GM12878 (cell line): ENCODE measurements around the gene SYNJ2. TPM values are rescaled to one million over a fixed set of nuclear protein-coding genes. Genes with fewer than 3 reads are reported as not detected.

ENCODE experiments used
- BCL11A ChIP-seq: IDR thresholded peaks from 2 replicates; pipeline ENCODE4 v1.6.1; 2011; ENCODE audit warnings: low read depth, low read length
- CBFB ChIP-seq: IDR thresholded peaks from 2 replicates; pipeline ENCODE4 v1.6.1; 2016; ENCODE audit warnings: antibody characterized with exemption, low read depth
- CUX1 ChIP-seq: IDR thresholded peaks from 2 replicates; pipeline ENCODE4 v1.6.1; 2012; ENCODE audit warnings: improper control_type of control experiment, low read depth, low read length; ENCODE audit not compliant: insufficient replicate concordance
- E2F4 ChIP-seq: IDR thresholded peaks from 2 replicates; pipeline ENCODE4 v1.6.1; 2012; ENCODE audit warnings: low read depth, low read length, improper control_type of control experiment
- EGR1 ChIP-seq, 2 experiments: IDR thresholded peaks; 1 replicate in 1 of 2; 2 replicates in 1 of 2; pipeline ENCODE4 v1.6.1; 2011 to 2012; ENCODE audit warnings: low read depth in 2 of 2, low read length in 2 of 2, borderline replicate concordance in 1 of 2, mild to moderate bottlenecking in 1 of 2, moderate library complexity in 1 of 2
- GABPA ChIP-seq: IDR thresholded peaks from 2 replicates; pipeline ENCODE4 v1.6.1; 2014; ENCODE audit warnings: antibody characterized with exemption, low read depth, mild to moderate bottlenecking, inconsistent platforms
- JUNB ChIP-seq: IDR thresholded peaks from 2 replicates; pipeline ENCODE4 v1.6.1; 2016; ENCODE audit warnings: antibody characterized with exemption, mild to moderate bottlenecking
- MTA3 ChIP-seq: IDR thresholded peaks from 2 replicates; pipeline ENCODE4 v1.6.1; 2012; ENCODE audit warnings: low read length, inconsistent platforms, borderline replicate concordance
- NFXL1 ChIP-seq: fragments of 450-650 bp; IDR thresholded peaks from 2 replicates; pipeline ENCODE4 v1.6.1; 2017; ENCODE audit warnings: antibody characterized with exemption, mild to moderate bottlenecking, borderline replicate concordance
- NFYA ChIP-seq: IDR thresholded peaks from 2 replicates; pipeline ENCODE4 v1.6.1; 2011; ENCODE audit warnings: low read depth, mild to moderate bottlenecking, low read length, improper control_type of control experiment, borderline replicate concordance
- NFYB ChIP-seq: IDR thresholded peaks from 2 replicates; pipeline ENCODE4 v1.6.1; 2011; ENCODE audit warnings: low read depth, mild to moderate bottlenecking, low read length, improper control_type of control experiment, moderate library complexity; ENCODE audit not compliant: insufficient read depth
- NKRF ChIP-seq: fragments of 450-650 bp; conservative IDR thresholded peaks from 2 replicates; pipeline ENCODE4 v1.6.1; 2017; ENCODE audit warnings: mild to moderate bottlenecking, moderate library complexity
- NR2C2 ChIP-seq: IDR thresholded peaks from 2 replicates; pipeline ENCODE4 v1.6.1; 2011; ENCODE audit warnings: borderline replicate concordance, low read depth; ENCODE audit not compliant: control insufficient read depth, insufficient read length
- RCOR1 ChIP-seq: conservative IDR thresholded peaks from 2 replicates; pipeline ENCODE4 v1.6.1; 2012; ENCODE audit warnings: low read depth, low read length, improper control_type of control experiment
- SREBF1 ChIP-seq: IDR thresholded peaks from 2 replicates; pipeline ENCODE4 v1.6.1; 2012; ENCODE audit warnings: mild to moderate bottlenecking, low read length
- TBL1XR1 ChIP-seq: IDR thresholded peaks from 2 replicates; pipeline ENCODE4 v1.6.1; 2012; ENCODE audit warnings: low read depth, low read length, improper control_type of control experiment
- TCF3 ChIP-seq: IDR thresholded peaks from 2 replicates; pipeline ENCODE4 v1.6.1; 2012; ENCODE audit warnings: low read depth, mild to moderate bottlenecking, low read length, borderline replicate concordance; ENCODE audit not compliant: insufficient read depth
- ZNF24 ChIP-seq: fragments of 450-650 bp; IDR thresholded peaks from 2 replicates; pipeline ENCODE4 v1.6.1; 2017; ENCODE audit warnings: antibody characterized with exemption, mild to moderate bottlenecking
- ZNF274 ChIP-seq: IDR thresholded peaks from one replicate; pipeline ENCODE4 v1.8.0; 2011; ENCODE audit not compliant: insufficient read length, insufficient read depth
- ZNF622 ChIP-seq: fragments of 450-650 bp; IDR thresholded peaks from 2 replicates; pipeline ENCODE4 v1.6.1; 2017; ENCODE audit warnings: mild to moderate bottlenecking, inconsistent platforms
- polyA plus RNA-seq, 11 experiments: library from polyadenylated mRNA; depleted of rRNA in 4 of 11; unstranded in 6 of 11; stranded (reverse) in 5 of 11; fragments of >200 nt; fragmentation: Nextera tagmentation in 4 of 11; fragmentation: Illumina TruSeq in 1 of 11; extraction: Ambion mirVana in 4 of 11; extraction: Trizol in 1 of 11; gene quantifications; 1 replicate in 1 of 11; 2 replicates in 10 of 11; pipeline versions ENCODE4 v1.2.1 to v1.2.3, GENCODE V29; 2011 to 2016; ENCODE audit warnings: inconsistent platforms in 2 of 11, missing spikeins in 2 of 11, low read depth in 1 of 11
- total RNA-seq, 4 experiments: library from RNA; depleted of rRNA in 3 of 4; stranded (reverse); fragments of >200 nt in 3 of 4; fragmentation: Illumina TruSeq in 1 of 4; extraction: Trizol in 1 of 4; gene quantifications; 2 replicates each; pipeline versions ENCODE4 v1.2.1 to v1.2.3, GENCODE V29; 2013 to 2021
- TF ChIP-seq, protein P1 (sequence below), 3 experiments: IDR thresholded peaks in 2 of 3; conservative IDR thresholded peaks in 1 of 3; 2 replicates each; pipeline ENCODE4 v1.5.1; 2011; ENCODE audit warnings: low read depth in 3 of 3, low read length in 3 of 3, mild to moderate bottlenecking in 3 of 3, control low read depth in 2 of 3, moderate library complexity in 2 of 3, inconsistent platforms in 1 of 3, mixed read lengths in 1 of 3; ENCODE audit not compliant: control insufficient read depth in 2 of 3, insufficient read depth in 1 of 3; ENCODE audit errors: extremely low read depth in 1 of 3

The SYNJ2 gene
- total and polyA plus RNA-seq, 10 of the 15 experiments (the other 5 are each of a cell fraction or from before 2014, with no cell fraction given): 0.11 to 1.8 (median 0.57) TPM

GRCh38 chr6:157981395-157982101 lies at the start of gene SYNJ2 (continued):
- TF ChIP-seq, protein P1, sequence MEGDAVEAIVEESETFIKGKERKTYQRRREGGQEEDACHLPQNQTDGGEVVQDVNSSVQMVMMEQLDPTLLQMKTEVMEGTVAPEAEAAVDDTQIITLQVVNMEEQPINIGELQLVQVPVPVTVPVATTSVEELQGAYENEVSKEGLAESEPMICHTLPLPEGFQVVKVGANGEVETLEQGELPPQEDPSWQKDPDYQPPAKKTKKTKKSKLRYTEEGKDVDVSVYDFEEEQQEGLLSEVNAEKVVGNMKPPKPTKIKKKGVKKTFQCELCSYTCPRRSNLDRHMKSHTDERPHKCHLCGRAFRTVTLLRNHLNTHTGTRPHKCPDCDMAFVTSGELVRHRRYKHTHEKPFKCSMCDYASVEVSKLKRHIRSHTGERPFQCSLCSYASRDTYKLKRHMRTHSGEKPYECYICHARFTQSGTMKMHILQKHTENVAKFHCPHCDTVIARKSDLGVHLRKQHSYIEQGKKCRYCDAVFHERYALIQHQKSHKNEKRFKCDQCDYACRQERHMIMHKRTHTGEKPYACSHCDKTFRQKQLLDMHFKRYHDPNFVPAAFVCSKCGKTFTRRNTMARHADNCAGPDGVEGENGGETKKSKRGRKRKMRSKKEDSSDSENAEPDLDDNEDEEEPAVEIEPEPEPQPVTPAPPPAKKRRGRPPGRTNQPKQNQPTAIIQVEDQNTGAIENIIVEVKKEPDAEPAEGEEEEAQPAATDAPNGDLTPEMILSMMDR (IDR thresholded peaks at IDR 0.05 in 2 of 3, conservative IDR thresholded peaks at IDR 0.05 in 1 of 3; ENCODE audit: control insufficient read depth in 2 of 3, extremely low read depth in 1 of 3, insufficient read depth in 1 of 3, low read depth in 3 of 3, low read length in 3 of 3): peak in 2 of 3 experiments; percentile 35 to 53
- no peak for TF ChIP-seq ZNF24
- no peak for TF ChIP-seq TBL1XR1
- TF ChIP-seq E2F4: no peak
- TF ChIP-seq GABPA: no peak
- TF ChIP-seq NKRF: no peak
- TF ChIP-seq ZNF622: no peak
- no peak for TF ChIP-seq SREBF1
- no peak for TF ChIP-seq RCOR1
- no peak for TF ChIP-seq JUNB
- no peak for TF ChIP-seq NFYA
- TF ChIP-seq NFXL1: peak; percentile 98
- no peak for TF ChIP-seq NFYB
- TF ChIP-seq MTA3: no peak
- TF ChIP-seq EGR1 (IDR thresholded peaks at IDR 0.05; ENCODE audit: borderline replicate concordance in 1 of 2, low read depth in 2 of 2, low read length in 2 of 2): no peak
- no peak for TF ChIP-seq CUX1
- no peak for TF ChIP-seq TCF3
- TF ChIP-seq CBFB: no peak
- TF ChIP-seq NR2C2: no peak
- TF ChIP-seq ZNF274: no peak
- TF ChIP-seq BCL11A: no peak
